ENCODE measurements around the gene ADAM15. TPM values are rescaled to one million over a fixed set of nuclear protein-coding genes. Genes with fewer than 3 reads are reported as not detected.

ADAM15 gene
- polyA plus RNA-seq, 2 of the 4 experiments (the other 2 are of a cell fraction) = 25.6 to 33.0 TPM

GRCh38 chr1:155053531-155054105 lies 2.5 kb downstream of the ADAM15 start (continued):
- TF ChIP-seq ELK1 (IDR thresholded peaks at IDR 0.05; ENCODE audit: low read depth, low read length) = no peak
- TF ChIP-seq ZNF302 (CRISPR knock-in tag; IDR thresholded peaks at IDR 0.05) = no peak
- TF ChIP-seq USF2 (IDR thresholded peaks at IDR 0.05) = no peak
- no peak for TF ChIP-seq KDM5A (IDR thresholded peaks at IDR 0.05)
- TF ChIP-seq TFCP2L1 (CRISPR knock-in tag; IDR thresholded peaks at IDR 0.05) = no peak
- TF ChIP-seq, protein P1, sequence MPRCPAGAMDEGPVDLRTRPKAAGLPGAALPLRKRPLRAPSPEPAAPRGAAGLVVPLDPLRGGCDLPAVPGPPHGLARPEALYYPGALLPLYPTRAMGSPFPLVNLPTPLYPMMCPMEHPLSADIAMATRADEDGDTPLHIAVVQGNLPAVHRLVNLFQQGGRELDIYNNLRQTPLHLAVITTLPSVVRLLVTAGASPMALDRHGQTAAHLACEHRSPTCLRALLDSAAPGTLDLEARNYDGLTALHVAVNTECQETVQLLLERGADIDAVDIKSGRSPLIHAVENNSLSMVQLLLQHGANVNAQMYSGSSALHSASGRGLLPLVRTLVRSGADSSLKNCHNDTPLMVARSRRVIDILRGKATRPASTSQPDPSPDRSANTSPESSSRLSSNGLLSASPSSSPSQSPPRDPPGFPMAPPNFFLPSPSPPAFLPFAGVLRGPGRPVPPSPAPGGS (IDR thresholded peaks at IDR 0.05) = no peak
- no peak for TF ChIP-seq CHD2 (IDR thresholded peaks at IDR 0.05; ENCODE audit: low read length, partially characterized antibody)
- TF ChIP-seq HDAC2 (IDR thresholded peaks at IDR 0.05) = no peak
- TF ChIP-seq NFE2L2 (conservative IDR thresholded peaks at IDR 0.05; ENCODE audit: low read length) = no peak
- TF ChIP-seq FOXS1 (CRISPR knock-in tag; IDR thresholded peaks at IDR 0.05) = no peak
- TF ChIP-seq ZSCAN20 (CRISPR knock-in tag; IDR thresholded peaks at IDR 0.05) = no peak
- no peak for TF ChIP-seq ATOH8 (CRISPR knock-in tag; IDR thresholded peaks at IDR 0.05; ENCODE audit: low read depth)
- TF ChIP-seq HOXB13 (CRISPR knock-in tag; IDR thresholded peaks at IDR 0.05; ENCODE audit: low read depth) = no peak
- TF ChIP-seq RARB (CRISPR knock-in tag; IDR thresholded peaks at IDR 0.05) = no peak

DNA sequence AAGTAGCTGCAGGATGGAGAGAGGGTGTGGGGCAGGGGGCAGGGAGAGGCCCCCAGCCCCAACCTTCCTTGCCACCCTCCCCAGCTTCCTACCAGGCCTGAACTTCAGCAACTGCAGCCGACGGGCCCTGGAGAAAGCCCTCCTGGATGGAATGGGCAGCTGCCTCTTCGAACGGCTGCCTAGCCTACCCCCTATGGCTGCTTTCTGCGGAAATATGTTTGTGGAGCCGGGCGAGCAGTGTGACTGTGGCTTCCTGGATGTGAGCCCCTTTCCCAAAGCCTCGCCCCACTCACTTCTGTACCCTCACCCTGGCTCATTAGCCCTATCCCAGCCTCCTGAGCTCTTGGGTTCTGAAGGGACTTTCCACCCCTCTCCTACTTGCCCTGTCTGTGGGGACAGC lies 6.0 kb downstream of the ADAM15 start:
- no peak for ATAC-seq
- WGBS (ENCODE audit: missing lambda C conversion rate) = 98% methylated on average over 8 of the region's 8 CpGs
- POLR2A ChIA-PET = interaction anchor here (0.5 to 1.2 kb wide), 2 partner anchors 72 to 87 kb away, joined by 3 read pairs; no protein-coding TSS in a partner anchor
- DNase-seq (ENCODE audit: low read depth in 1 of 2, low spot score in 1 of 2) = no peak
- Histone ChIP-seq H3K27ac (no peak overlapping the region), H3K9me3 (no peaks in the 10 kb centered on the region), H3K4me2 (no peak overlapping the region), H3K4me3 (no peak overlapping the region), H3K4me1 (peaks cover 17% of the 10 kb centered on the region)
- FAIRE-seq = no peak
- CTCF ChIA-PET = interaction anchor here (0.6 to 27.3 kb wide), 9 partner anchors 16 to 388 kb away, joined by 3 to 350 read pairs (median 5); partner anchors contain the start of gene EFNA3
- TF ChIP-seq BHLHE40 (IDR thresholded peaks at IDR 0.05; ENCODE audit: low read depth, low read length) = no peak
- TF ChIP-seq MAFK (IDR thresholded peaks at IDR 0.05; ENCODE audit: partially characterized antibody) = no peak
- no peak for TF ChIP-seq ATOH8 (CRISPR knock-in tag; IDR thresholded peaks at IDR 0.05; ENCODE audit: low read depth)
- no peak for TF ChIP-seq ZSCAN20 (CRISPR knock-in tag; IDR thresholded peaks at IDR 0.05)
- TF ChIP-seq REST (IDR thresholded peaks at IDR 0.05) = no peak
- TF ChIP-seq, protein P1 (IDR thresholded peaks at IDR 0.05) = no peak
- TF ChIP-seq ZFP36 (IDR thresholded peaks at IDR 0.05; ENCODE audit: borderline replicate concordance, partially characterized antibody) = no peak
- TF ChIP-seq, protein P2, sequence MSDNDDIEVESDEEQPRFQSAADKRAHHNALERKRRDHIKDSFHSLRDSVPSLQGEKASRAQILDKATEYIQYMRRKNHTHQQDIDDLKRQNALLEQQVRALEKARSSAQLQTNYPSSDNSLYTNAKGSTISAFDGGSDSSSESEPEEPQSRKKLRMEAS (IDR thresholded peaks at IDR 0.05) = no peak
- TF ChIP-seq, protein P3, sequence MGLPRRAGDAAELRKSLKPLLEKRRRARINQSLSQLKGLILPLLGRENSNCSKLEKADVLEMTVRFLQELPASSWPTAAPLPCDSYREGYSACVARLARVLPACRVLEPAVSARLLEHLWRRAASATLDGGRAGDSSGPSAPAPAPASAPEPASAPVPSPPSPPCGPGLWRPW (IDR thresholded peaks at IDR 0.05) = no peak
- TF ChIP-seq JUN (IDR thresholded peaks at IDR 0.05) = no peak
- no peak for TF ChIP-seq NPAS2 (CRISPR knock-in tag; IDR thresholded peaks at IDR 0.05; ENCODE audit: borderline replicate concordance)
- TF ChIP-seq MYC (IDR thresholded peaks at IDR 0.05; ENCODE audit: borderline replicate concordance, low read length) = no peak
- TF ChIP-seq ZC3H11A (IDR thresholded peaks at IDR 0.05) = no peak

Measured in A549 (cell line).